DOHH2 (cell line): ENCODE data around the gene QRFP.

Experiments used
- H3F3A ChIP-seq: fragments of 200-600 bp; sonication (generic), shearing (Covaris generic); 2 replicates; pipeline ENCODE4 v1.6.0; 2016; ENCODE audit warnings: antibody characterized with exemption, mild to moderate bottlenecking; ENCODE audit not compliant: control insufficient read depth, insufficient read depth
- H3K27ac ChIP-seq: fragments of 200-600 bp; sonication (generic); 2 replicates; pipeline ENCODE4 v1.5.1; 2014; ENCODE audit warnings: low read depth, mild to moderate bottlenecking, low read length, moderate library complexity
- H3K27me3 ChIP-seq: fragments of 200-600 bp; sonication (generic); 2 replicates; pipeline ENCODE4 v1.6.1; 2014; ENCODE audit warnings: mild to moderate bottlenecking, low read length, mixed read lengths; ENCODE audit not compliant: control insufficient read depth
- H3K36me3 ChIP-seq: fragments of 200-600 bp; sonication (generic); 2 replicates; pipeline ENCODE4 v1.6.1; 2014; ENCODE audit warnings: mild to moderate bottlenecking, low read length, moderate library complexity, mixed read lengths; ENCODE audit not compliant: control insufficient read depth
- H3K4me1 ChIP-seq: fragments of 200-600 bp; sonication (generic); 2 replicates; pipeline ENCODE4 v1.6.1; 2014; ENCODE audit warnings: mild to moderate bottlenecking, low read length, mixed read lengths; ENCODE audit not compliant: control insufficient read depth
- H3K4me2 ChIP-seq: fragments of 200-600 bp; sonication (generic); 2 replicates; pipeline ENCODE4 v1.6.0; 2014; ENCODE audit warnings: mild to moderate bottlenecking, low read length, moderate library complexity
- H3K4me3 ChIP-seq: fragments of 200-600 bp; sonication (generic); 2 replicates; pipeline ENCODE4 v1.5.1; 2014; ENCODE audit warnings: mild to moderate bottlenecking, low read length, mixed read lengths
- H3K79me2 ChIP-seq: fragments of 200-600 bp; sonication (generic); 2 replicates; pipeline ENCODE4 v1.6.1; 2014; ENCODE audit warnings: mild to moderate bottlenecking, low read length, mixed read lengths; ENCODE audit not compliant: control insufficient read depth
- H3K9me2 ChIP-seq: fragments of 200-600 bp; sonication (generic); replicated peaks from 2 replicates; pipeline ENCODE4 v1.6.1; 2014; ENCODE audit warnings: mild to moderate bottlenecking, low read length, mixed read lengths; ENCODE audit not compliant: control insufficient read depth
- H3K9me3 ChIP-seq: fragments of 200-600 bp; sonication (generic); 2 replicates; pipeline ENCODE4 v1.6.1; 2014; ENCODE audit warnings: antibody characterized with exemption, low read length, mixed read lengths; ENCODE audit not compliant: control insufficient read depth, insufficient read depth
- H4K20me1 ChIP-seq: fragments of 200-600 bp; sonication (generic); 2 replicates; pipeline ENCODE4 v1.6.0; 2014; ENCODE audit warnings: low read depth, mild to moderate bottlenecking, antibody characterized with exemption, low read length, moderate library complexity; ENCODE audit not compliant: control insufficient read depth, insufficient read depth
- EZH2phosphoT487 ChIP-seq: fragments of 200-600 bp; sonication (generic); IDR thresholded peaks from 2 replicates; pipeline ENCODE4 v1.6.1; 2017; ENCODE audit warnings: borderline replicate concordance, mild to moderate bottlenecking, antibody characterized with exemption, low read length, moderate library complexity, mixed read lengths
- TF ChIP-seq, protein P1 (sequence below): fragments of 200-600 bp; sonication (generic); IDR thresholded peaks from one replicate; pipeline ENCODE4 v1.5.1; 2014; ENCODE audit warnings: antibody characterized with exemption, mild to moderate bottlenecking, low read depth, low read length; ENCODE audit not compliant: poor library complexity, severe bottlenecking

Gene QRFP

GRCh38 chr9:130890124-130890523 is 6.5 kb downstream of the QRFP start:
- no peak for TF ChIP-seq EZH2phosphoT487
- Histone ChIP-seq H3F3A (no peaks in the 10 kb centered on the region), H3K27me3 (no peaks in the 10 kb centered on the region), H3K9me3 (no peaks in the 10 kb centered on the region), H3K9me2 (no peaks in the 10 kb centered on the region), H3K4me1 (no peaks in the 10 kb centered on the region), H3K36me3 (peaks cover 7% of the 10 kb centered on the region), H3K4me3 (no peak overlapping the region), H3K27ac (no peak overlapping the region), H3K79me2 (no peaks in the 10 kb centered on the region), H4K20me1 (no peaks in the 10 kb centered on the region), H3K4me2 (no peak overlapping the region)

- H3K4me2 ChIP-seq: no peak overlapping the region
- H3K27ac ChIP-seq: no peak overlapping the region
- H3K4me3 ChIP-seq: no peak overlapping the region
- no peaks in the 10 kb centered on the region for H3K27me3 ChIP-seq
- no peaks in the 10 kb centered on the region for H3K4me1 ChIP-seq
- H3F3A ChIP-seq: no peaks in the 10 kb centered on the region
- H3K36me3 ChIP-seq: peaks cover 16% of the 10 kb centered on the region
- no peaks in the 10 kb centered on the region for H3K9me2 ChIP-seq
- TF ChIP-seq EZH2phosphoT487: no peak
- TF ChIP-seq, protein P1, sequence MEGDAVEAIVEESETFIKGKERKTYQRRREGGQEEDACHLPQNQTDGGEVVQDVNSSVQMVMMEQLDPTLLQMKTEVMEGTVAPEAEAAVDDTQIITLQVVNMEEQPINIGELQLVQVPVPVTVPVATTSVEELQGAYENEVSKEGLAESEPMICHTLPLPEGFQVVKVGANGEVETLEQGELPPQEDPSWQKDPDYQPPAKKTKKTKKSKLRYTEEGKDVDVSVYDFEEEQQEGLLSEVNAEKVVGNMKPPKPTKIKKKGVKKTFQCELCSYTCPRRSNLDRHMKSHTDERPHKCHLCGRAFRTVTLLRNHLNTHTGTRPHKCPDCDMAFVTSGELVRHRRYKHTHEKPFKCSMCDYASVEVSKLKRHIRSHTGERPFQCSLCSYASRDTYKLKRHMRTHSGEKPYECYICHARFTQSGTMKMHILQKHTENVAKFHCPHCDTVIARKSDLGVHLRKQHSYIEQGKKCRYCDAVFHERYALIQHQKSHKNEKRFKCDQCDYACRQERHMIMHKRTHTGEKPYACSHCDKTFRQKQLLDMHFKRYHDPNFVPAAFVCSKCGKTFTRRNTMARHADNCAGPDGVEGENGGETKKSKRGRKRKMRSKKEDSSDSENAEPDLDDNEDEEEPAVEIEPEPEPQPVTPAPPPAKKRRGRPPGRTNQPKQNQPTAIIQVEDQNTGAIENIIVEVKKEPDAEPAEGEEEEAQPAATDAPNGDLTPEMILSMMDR: no peak
- no peaks in the 10 kb centered on the region for H3K9me3 ChIP-seq
- H3K79me2 ChIP-seq: no peaks in the 10 kb centered on the region
- no peaks in the 10 kb centered on the region for H4K20me1 ChIP-seq
Measured at GRCh38 chr9:130888146-130888885, 8.3 kb downstream of the QRFP start.

DNA sequence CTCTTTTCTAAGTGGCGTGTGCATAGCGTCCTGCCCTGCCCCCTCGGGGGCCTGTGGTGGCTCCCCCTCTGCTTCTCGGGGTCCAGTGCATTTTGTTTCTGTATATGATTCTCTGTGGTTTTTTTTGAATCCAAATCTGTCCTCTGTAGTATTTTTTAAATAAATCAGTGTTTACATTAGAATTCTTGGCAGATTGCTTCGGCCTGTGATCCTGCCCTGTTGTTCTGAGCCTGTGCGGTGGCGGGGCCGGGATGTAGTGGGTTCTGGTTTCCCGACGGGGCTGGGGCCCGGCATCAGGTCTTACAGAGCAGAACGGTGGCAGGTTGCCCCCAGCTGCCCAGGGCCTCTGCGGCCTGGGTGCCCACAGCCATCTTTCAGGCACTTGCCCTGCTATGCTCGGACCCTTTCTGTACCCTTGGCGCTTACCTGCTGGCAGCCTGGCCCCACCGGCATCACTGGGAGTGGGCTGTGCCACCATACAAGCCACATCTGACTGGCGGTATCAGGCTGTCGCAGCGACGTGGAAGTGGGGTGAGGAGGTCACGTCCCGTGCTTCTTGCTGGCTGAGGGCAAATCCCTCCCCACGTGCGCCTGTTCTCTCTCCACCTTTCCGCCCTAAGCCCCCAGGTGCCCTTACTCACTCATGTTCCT is 9.0 kb downstream of the QRFP start:
- TF ChIP-seq, protein P1: no peak
- TF ChIP-seq EZH2phosphoT487: no peak
- no peak overlapping the region for H3K4me3 ChIP-seq
- H3K4me1 ChIP-seq: no peaks in the 10 kb centered on the region
- no peaks in the 10 kb centered on the region for H3K9me2 ChIP-seq
- no peaks in the 10 kb centered on the region for H3K9me3 ChIP-seq
- H3K4me2 ChIP-seq: no peak overlapping the region
- H4K20me1 ChIP-seq: no peaks in the 10 kb centered on the region
- no peak overlapping the region for H3K27ac ChIP-seq
- peaks cover 16% of the 10 kb centered on the region for H3K36me3 ChIP-seq
- no peaks in the 10 kb centered on the region for H3K79me2 ChIP-seq
- H3K27me3 ChIP-seq: no peaks in the 10 kb centered on the region
- no peaks in the 10 kb centered on the region for H3F3A ChIP-seq

GRCh38 chr9:130886981-130887380 is 9.6 kb downstream of the QRFP start:
- Histone ChIP-seq H3K4me2 (no peak overlapping the region), H3K9me3 (no peaks in the 10 kb centered on the region), H3K27me3 (no peaks in the 10 kb centered on the region), H3K4me3 (no peak overlapping the region), H3F3A (no peaks in the 10 kb centered on the region), H3K9me2 (no peaks in the 10 kb centered on the region), H3K79me2 (no peaks in the 10 kb centered on the region), H3K27ac (no peak overlapping the region), H4K20me1 (no peaks in the 10 kb centered on the region), H3K4me1 (no peaks in the 10 kb centered on the region), H3K36me3 (peaks cover 18% of the 10 kb centered on the region)
- TF ChIP-seq, protein P1: no peak
- no peak for TF ChIP-seq EZH2phosphoT487
